A549 (cell line): ENCODE data around the gene PRSS1. TPM values are rescaled to one million over a fixed set of nuclear protein-coding genes. Genes with fewer than 3 reads are reported as not detected.
"Not testable (repeated sequence)": the region's sequence is repeated elsewhere in the genome, so short reads cannot be mapped to it uniquely, and the experiment has no call there.

Experiments used
- ATAC-seq, 2 experiments: fragments of 200-7000 bp in 1 of 2; fragments of >200 bp in 1 of 2; cut with Nextera tagmentation in 1 of 2; cut with Tn5 transposase in 1 of 2; 3 replicates each; pipeline versions ENCODE4 v1.8.0 to v1.9.1; 2018 to 2020; ENCODE audit warnings: mild to moderate bottlenecking in 1 of 2, moderate library complexity in 1 of 2
- CTCF ChIA-PET: fragments of 300-600 bp; sonication (Branson Sonifier 250); formaldehyde crosslinking; extraction: SDS; loops from one replicate; lab custom pipeline; 2021; ENCODE audit warnings: antibody characterized with exemption, inconsistent platforms; lab: Yijun Ruan, JAX
- POLR2A ChIA-PET: fragments of 350-600 bp; formaldehyde crosslinking; extraction: SDS; loops from one replicate; lab custom pipeline; 2021; ENCODE audit warnings: antibody characterized with exemption, inconsistent platforms; lab: Yijun Ruan, JAX
- DNase-seq, 2 experiments: peaks; one replicate each; pipeline versions ENCODE4 v3.0.0 to v3.0.0-alpha.2; 2011 to 2016; ENCODE audit warnings: low read depth in 1 of 2, low spot score in 1 of 2
- FAIRE-seq: peaks from 2 replicates; lab custom pipeline; 2011; peaks lifted over from hg19 to GRCh38; lab: Jason Lieb, UNC
- H3K27ac ChIP-seq, 2 experiments: fragments of >200 bp; sonication (Bioruptor Twin); formaldehyde crosslinking; 3 replicates each; pipeline ENCODE4 v1.5.1; 2016 to 2017
- H3K4me1 ChIP-seq: fragments of >200 bp; sonication (Bioruptor Twin); formaldehyde crosslinking; 3 replicates; pipeline ENCODE4 v1.6.1; 2016
- H3K4me2 ChIP-seq: fragments of >200 bp; sonication (Bioruptor Twin); formaldehyde crosslinking; 3 replicates; pipeline ENCODE4 v1.6.1; 2016
- H3K4me3 ChIP-seq: fragments of >200 bp; sonication (Bioruptor Twin); formaldehyde crosslinking; 3 replicates; pipeline ENCODE4 v1.5.1; 2016
- H3K9me3 ChIP-seq: fragments of >200 bp; sonication (Bioruptor Twin); formaldehyde crosslinking; 3 replicates; pipeline ENCODE4 v1.6.1; 2016
- BCL3 ChIP-seq: fragments of >200 bp; sonication (Bioruptor Twin); formaldehyde crosslinking; IDR thresholded peaks from 3 replicates; pipeline ENCODE4 v1.6.1; 2016
- CHD2 ChIP-seq: fragments of 150-350 bp; IDR thresholded peaks from 2 replicates; pipeline ENCODE4 v1.6.1; 2014; ENCODE audit warnings: low read length; ENCODE audit not compliant: partially characterized antibody
- CHD4 ChIP-seq: fragments of 200-600 bp; sonication (generic); IDR thresholded peaks from 2 replicates; pipeline ENCODE4 v1.6.1; 2016; ENCODE audit warnings: antibody characterized with exemption, mild to moderate bottlenecking, borderline replicate concordance
- EHMT2 ChIP-seq: fragments of 200-600 bp; sonication (generic); IDR thresholded peaks from 2 replicates; pipeline ENCODE4 v1.6.1; 2016; ENCODE audit warnings: antibody characterized with exemption, low read depth, mild to moderate bottlenecking, moderate library complexity
- EP300 ChIP-seq, 2 experiments: fragments of >200 bp; sonication (Bioruptor Twin); formaldehyde crosslinking; IDR thresholded peaks; 2 replicates in 1 of 2; 3 replicates in 1 of 2; pipeline ENCODE4 v1.6.1; 2016 to 2017
- HOXA7 ChIP-seq: fragments of 250-450 bp; sonication (Bioruptor Pico); IDR thresholded peaks from 2 replicates; pipeline ENCODE4 v1.5.0; 2020; ENCODE audit warnings: mild to moderate bottlenecking, moderate library complexity
- JUN ChIP-seq, 2 experiments: fragments of >200 bp; sonication (Bioruptor Twin); formaldehyde crosslinking; IDR thresholded peaks; 2 replicates in 1 of 2; 3 replicates in 1 of 2; pipeline ENCODE4 v1.6.1; 2016 to 2017
- KDM1A ChIP-seq: fragments of 200-600 bp; sonication (generic); IDR thresholded peaks from 2 replicates; pipeline ENCODE4 v1.6.1; 2016; ENCODE audit warnings: low read depth, mild to moderate bottlenecking
- MAZ ChIP-seq: fragments of 150-350 bp; IDR thresholded peaks from 2 replicates; pipeline ENCODE4 v1.6.1; 2014; ENCODE audit warnings: antibody characterized with exemption, low read depth, low read length, borderline replicate concordance
- MYC ChIP-seq: IDR thresholded peaks from 2 replicates; pipeline ENCODE4 v1.6.1; 2012; ENCODE audit warnings: mild to moderate bottlenecking, inconsistent platforms, low read length, improper control_type of control experiment, borderline replicate concordance
- NFE2L2 ChIP-seq: fragments of 150-350 bp; conservative IDR thresholded peaks from 2 replicates; pipeline ENCODE4 v1.6.1; 2014; ENCODE audit warnings: low read length
- NR3C1 ChIP-seq: fragments of >200 bp; sonication (Bioruptor Twin); formaldehyde crosslinking; IDR thresholded peaks from 3 replicates; pipeline ENCODE4 v1.6.1; 2017
- POLR2AphosphoS2 ChIP-seq: conservative IDR thresholded peaks from 2 replicates; pipeline ENCODE4 v1.6.1; 2012; ENCODE audit warnings: low read length, improper control_type of control experiment, inconsistent platforms
- RAD21 ChIP-seq, 2 experiments: fragments of >200 bp in 1 of 2; sonication (Bioruptor Twin) in 1 of 2; formaldehyde crosslinking in 1 of 2; IDR thresholded peaks in 1 of 2; conservative IDR thresholded peaks in 1 of 2; 2 replicates in 1 of 2; 3 replicates in 1 of 2; pipeline ENCODE4 v1.6.1; 2012 to 2018; ENCODE audit warnings: inconsistent platforms in 1 of 2
- RCOR1 ChIP-seq: fragments of 150-350 bp; IDR thresholded peaks from 2 replicates; pipeline ENCODE4 v1.6.1; 2014; ENCODE audit warnings: antibody characterized with exemption, low read length, low read depth
- SMC3 ChIP-seq: fragments of >200 bp; sonication (Bioruptor Twin); formaldehyde crosslinking; IDR thresholded peaks from 3 replicates; pipeline ENCODE4 v1.6.1; 2018; ENCODE audit warnings: inconsistent platforms
- SREBF2 ChIP-seq: fragments of 450-650 bp; IDR thresholded peaks from 2 replicates; pipeline ENCODE4 v1.6.1; 2014; ENCODE audit warnings: mild to moderate bottlenecking, moderate library complexity
- TFCP2L1 ChIP-seq: fragments of 250-450 bp; sonication (Bioruptor Pico); IDR thresholded peaks from 2 replicates; pipeline ENCODE4 v1.5.0; 2021; ENCODE audit warnings: mild to moderate bottlenecking
- ZC3H11A ChIP-seq: fragments of 450-650 bp; IDR thresholded peaks from 2 replicates; pipeline ENCODE4 v1.6.1; 2014; ENCODE audit warnings: antibody characterized with exemption, mild to moderate bottlenecking
- ZFP36 ChIP-seq: fragments of 450-650 bp; IDR thresholded peaks from 2 replicates; pipeline ENCODE4 v1.6.1; 2014; ENCODE audit warnings: borderline replicate concordance; ENCODE audit not compliant: partially characterized antibody
- ZSCAN20 ChIP-seq: fragments of 250-450 bp; sonication (Bioruptor Pico); IDR thresholded peaks from 2 replicates; pipeline ENCODE4 v1.8.0; 2022; ENCODE audit warnings: mild to moderate bottlenecking, moderate library complexity
- WGBS: methylation state at CpG from one replicate; pipeline ENCODE4 v1.1.6; 2017; ENCODE audit errors: missing lambda C conversion rate; 5-methylcytosine and 5-hydroxymethylcytosine counted together
- polyA plus RNA-seq, 4 experiments: library from polyadenylated mRNA; depleted of rRNA in 3 of 4; stranded (reverse); fragments of >200 nt; fragmentation: RNase III in 1 of 4; extraction: RNeasy Plus Mini Kit Qiagen cat#74134 plus additional on column Dnase treatment in 1 of 4; gene quantifications; 2 replicates in 3 of 4; 3 replicates in 1 of 4; pipeline ENCODE4 v1.2.3, GENCODE V29; 2011 to 2017
- TF ChIP-seq, protein P1 (sequence below): fragments of >200 bp; sonication (Bioruptor Twin); formaldehyde crosslinking; IDR thresholded peaks from 2 replicates; pipeline ENCODE4 v1.6.1; 2016
- TF ChIP-seq, protein P2 (sequence below): fragments of >200 bp; sonication (Bioruptor Twin); formaldehyde crosslinking; IDR thresholded peaks from 3 replicates; pipeline ENCODE4 v1.5.1; 2016
- TF ChIP-seq, protein P3 (sequence below): IDR thresholded peaks from 2 replicates; pipeline ENCODE4 v1.6.1; 2012

The PRSS1 gene
- polyA plus RNA-seq, 2 of the 4 experiments (the other 2 are of a cell fraction) = not detected

- Histone ChIP-seq H3K27ac (no peak overlapping the region), H3K4me2 (no peak overlapping the region), H3K9me3 (no peaks in the 10 kb centered on the region), H3K4me3 (no peak overlapping the region), H3K4me1 (no peaks in the 10 kb centered on the region)
- CTCF ChIA-PET = interaction anchor here (1.2 to 3.6 kb wide), 4 partner anchors 8 to 242 kb away, joined by 3 to 9 read pairs (median 4); no protein-coding TSS in a partner anchor
- DNase-seq (no peak), FAIRE-seq (no peak), ATAC-seq (no peak)
- TF ChIP-seq POLR2AphosphoS2 (no peak), CHD4 (no peak)
- POLR2A ChIA-PET = no interaction called here
- WGBS = 26% methylated on average over 9 of the region's 9 CpGs
Measured at GRCh38 chr7:142776206-142776844, 27.1 kb downstream of the PRSS1 start.

DNA sequence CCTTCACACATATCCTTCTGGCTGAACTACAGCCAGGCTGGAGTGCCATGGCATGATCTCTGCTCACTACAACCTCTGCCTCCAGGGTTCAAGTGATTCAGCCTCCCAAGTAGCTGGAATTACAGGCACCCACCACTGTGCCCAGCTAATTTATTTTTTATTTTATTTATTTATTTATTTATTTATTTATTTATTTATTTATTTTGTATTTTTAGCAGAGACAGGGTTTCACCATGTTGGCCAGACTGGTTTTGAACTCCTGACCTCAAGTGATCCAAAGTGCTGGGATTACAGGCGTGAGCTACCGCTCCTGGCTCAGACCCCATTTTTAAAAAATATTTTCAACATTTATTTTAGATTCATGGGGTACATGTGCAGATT is 27.6 kb downstream of the PRSS1 start:
- H3K27ac ChIP-seq, DNase-seq, H3K4me2 ChIP-seq, H3K4me1 ChIP-seq, H3K4me3 ChIP-seq, POLR2A ChIA-PET, FAIRE-seq, ATAC-seq, H3K9me3 ChIP-seq: not testable (repeated sequence)
- TF ChIP-seq ZC3H11A = peak; percentile 28; the same call in 1 of the 2 replicates
- CTCF ChIA-PET = interaction anchor here (1.2 to 3.6 kb wide), 4 partner anchors 9 to 242 kb away, joined by 3 to 9 read pairs (median 4); no protein-coding TSS in a partner anchor
- 14% methylated on average over 2 of the region's 2 CpGs for WGBS

- DNase-seq (no peak), FAIRE-seq (no peak), ATAC-seq (no peak)
- TF ChIP-seq EP300 (IDR thresholded peaks at IDR 0.05) (no peak), KDM1A (no peak), ZC3H11A (no peak), ZSCAN20 (CRISPR knock-in tag) (no peak), HOXA7 (CRISPR knock-in tag) (no peak)
- TF ChIP-seq, protein P1, sequence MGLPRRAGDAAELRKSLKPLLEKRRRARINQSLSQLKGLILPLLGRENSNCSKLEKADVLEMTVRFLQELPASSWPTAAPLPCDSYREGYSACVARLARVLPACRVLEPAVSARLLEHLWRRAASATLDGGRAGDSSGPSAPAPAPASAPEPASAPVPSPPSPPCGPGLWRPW = no peak
- ChIA-PET CTCF (interaction anchor here (1.2 to 3.6 kb wide), 3 partner anchors 9 to 242 kb away, joined by 4 to 9 read pairs (median 5); no protein-coding TSS in a partner anchor), POLR2A (no interaction called here)
- H3K4me1 ChIP-seq = no peaks in the 10 kb centered on the region
- H3K4me3 ChIP-seq = no peak overlapping the region
- H3K9me3 ChIP-seq = no peaks in the 10 kb centered on the region
- H3K4me2 ChIP-seq = no peak overlapping the region
- 28% methylated on average over 2 of the region's 2 CpGs for WGBS
- no peak overlapping the region for H3K27ac ChIP-seq
Measured at GRCh38 chr7:142777318-142777717, 28.0 kb downstream of the PRSS1 start.

DNA sequence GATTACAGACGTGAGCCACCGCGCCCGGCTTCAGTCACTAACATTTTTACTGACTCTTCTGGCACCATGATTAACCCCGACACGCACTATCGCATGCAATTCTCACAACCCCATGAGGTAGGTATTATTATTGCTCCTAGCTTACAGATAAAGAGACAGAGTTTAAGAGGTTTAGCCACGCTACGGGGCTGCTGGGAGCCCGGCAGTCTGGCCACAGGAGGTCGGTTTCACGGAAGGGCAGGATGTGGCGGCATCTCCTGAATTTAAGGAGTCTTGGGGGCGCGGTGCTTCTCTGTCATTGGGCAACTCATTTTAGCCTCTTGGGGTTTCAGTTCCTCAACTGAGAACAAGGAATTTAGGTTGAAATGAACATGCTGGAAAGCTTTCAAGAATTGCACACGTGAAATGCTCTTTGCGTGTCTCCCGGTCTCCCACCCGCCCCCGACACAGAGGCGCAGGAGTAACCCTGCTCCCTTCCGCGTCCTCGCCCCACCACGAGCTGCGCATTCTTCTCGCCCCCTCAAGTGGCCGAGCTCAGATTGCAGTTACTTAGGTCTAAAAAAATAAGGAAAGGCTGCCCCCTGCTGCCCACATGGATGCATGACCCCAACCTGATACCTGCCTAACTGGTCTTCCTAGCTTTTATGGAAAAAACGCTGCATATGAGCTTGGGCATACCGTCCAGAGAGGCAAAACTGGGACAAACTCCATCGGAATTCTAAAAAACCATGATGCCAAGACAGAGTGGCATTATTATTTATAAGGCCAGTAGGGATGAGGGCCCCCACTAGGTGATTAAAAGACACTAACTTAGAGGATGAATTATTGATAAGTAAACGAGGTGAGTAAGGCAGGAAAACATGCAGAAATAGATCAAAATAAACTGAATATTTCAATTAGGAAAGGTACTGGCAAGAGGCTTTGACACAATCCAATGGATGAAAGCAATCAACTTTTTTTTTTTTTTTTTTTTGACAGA is 33.9 kb downstream of the PRSS1 start:
- Histone ChIP-seq H3K9me3 (no peaks in the 10 kb centered on the region), H3K4me1 (0 out of 3 replicates have a peak, but pooled peaks cover 4% of the 10 kb centered on the region)
- 22% methylated on average over 26 of the region's 32 CpGs for WGBS
- FAIRE-seq (no peak), DNase-seq (peak; percentile 74 to 91)
- POLR2A ChIA-PET = interaction anchor here (0.9 to 1.1 kb wide), 3 partner anchors 146 to 248 kb away, joined by 3 to 5 read pairs (median 3); no protein-coding TSS in a partner anchor
- TF ChIP-seq SMC3 (peak; percentile 96), SREBF2 (no peak), EHMT2 (no peak), BCL3 (no peak), RCOR1 (no peak), RAD21 (conservative IDR thresholded peaks at IDR 0.05 in 1 of 2, IDR thresholded peaks at IDR 0.05 in 1 of 2) (peak; percentile 94 to 96), MYC (no peak), JUN (IDR thresholded peaks at IDR 0.05) (no peak), CHD2 (no peak), TFCP2L1 (no peak), NR3C1 (no peak), NFE2L2 (no peak), ZFP36 (peak; percentile 98), MAZ (0 out of 2 replicates have a peak, but pooled peaks have one; percentile 44), KDM1A (no peak)
- TF ChIP-seq, protein P2, sequence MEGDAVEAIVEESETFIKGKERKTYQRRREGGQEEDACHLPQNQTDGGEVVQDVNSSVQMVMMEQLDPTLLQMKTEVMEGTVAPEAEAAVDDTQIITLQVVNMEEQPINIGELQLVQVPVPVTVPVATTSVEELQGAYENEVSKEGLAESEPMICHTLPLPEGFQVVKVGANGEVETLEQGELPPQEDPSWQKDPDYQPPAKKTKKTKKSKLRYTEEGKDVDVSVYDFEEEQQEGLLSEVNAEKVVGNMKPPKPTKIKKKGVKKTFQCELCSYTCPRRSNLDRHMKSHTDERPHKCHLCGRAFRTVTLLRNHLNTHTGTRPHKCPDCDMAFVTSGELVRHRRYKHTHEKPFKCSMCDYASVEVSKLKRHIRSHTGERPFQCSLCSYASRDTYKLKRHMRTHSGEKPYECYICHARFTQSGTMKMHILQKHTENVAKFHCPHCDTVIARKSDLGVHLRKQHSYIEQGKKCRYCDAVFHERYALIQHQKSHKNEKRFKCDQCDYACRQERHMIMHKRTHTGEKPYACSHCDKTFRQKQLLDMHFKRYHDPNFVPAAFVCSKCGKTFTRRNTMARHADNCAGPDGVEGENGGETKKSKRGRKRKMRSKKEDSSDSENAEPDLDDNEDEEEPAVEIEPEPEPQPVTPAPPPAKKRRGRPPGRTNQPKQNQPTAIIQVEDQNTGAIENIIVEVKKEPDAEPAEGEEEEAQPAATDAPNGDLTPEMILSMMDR = peak; percentile 98
- TF ChIP-seq, protein P3, sequence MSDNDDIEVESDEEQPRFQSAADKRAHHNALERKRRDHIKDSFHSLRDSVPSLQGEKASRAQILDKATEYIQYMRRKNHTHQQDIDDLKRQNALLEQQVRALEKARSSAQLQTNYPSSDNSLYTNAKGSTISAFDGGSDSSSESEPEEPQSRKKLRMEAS = peak; percentile 62; the same call in 1 of the 2 replicates
- TF ChIP-seq, all 56 proteins: peak for 6
- Histone ChIP-seq H3K27ac (no peak overlapping the region), H3K4me2 (peak overlapping the region; percentile 98), H3K4me3 (peak overlapping the region; percentile 34; the same call in 2 of the 3 replicates)
- CTCF ChIA-PET = interaction anchor here (0.6 to 5.9 kb wide), 72 partner anchors 9 to 427 kb away, joined by 3 to 101 read pairs (median 5); partner anchors contain the start of gene PRSS2
- peak; percentile 87 to 95 for ATAC-seq
